ENCODE results near the gene ZNF823.
"Not testable (repeated sequence)": the region's sequence is repeated elsewhere in the genome, so short reads cannot be mapped to it uniquely, and the experiment has no call there.

Gene ZNF823

GRCh38 chr19:11694533-11695439 lies 44.0 kb downstream of the ZNF823 start:
- Histone ChIP-seq H3K36me3 (ENCODE audit: control insufficient read depth, low read depth, low read length) (no peaks in the 10 kb centered on the region), H3K27me3 (ENCODE audit: control insufficient read depth, insufficient read depth, low read length) (peaks cover 14% of the 10 kb centered on the region), H3K9me3 (ENCODE audit: control insufficient read depth, low read depth, low read length) (no peaks in the 10 kb centered on the region), H3K4me3 (ENCODE audit: low read length) (peak overlapping the region; percentile 89), H3K27ac (ENCODE audit: low read length) (no peak overlapping the region), H3K4me1 (ENCODE audit: control insufficient read depth, low read depth, low read length) (peaks cover 10% of the 10 kb centered on the region), H3K9ac (ENCODE audit: low read length) (peak overlapping the region; percentile 80)

GRCh38 chr19:11693505-11694499 lies 44.9 kb downstream of the ZNF823 start:
- no peaks in the 10 kb centered on the region for H3K9me3 ChIP-seq (ENCODE audit: control insufficient read depth, low read depth, low read length)
- H3K27me3 ChIP-seq (ENCODE audit: control insufficient read depth, insufficient read depth, low read length) = peaks cover 14% of the 10 kb centered on the region
- peak overlapping the region; percentile 89 for H3K4me3 ChIP-seq (ENCODE audit: low read length)
- H3K27ac ChIP-seq (ENCODE audit: low read length) = no peak overlapping the region
- peak overlapping the region; percentile 80 for H3K9ac ChIP-seq (ENCODE audit: low read length)
- H3K4me1 ChIP-seq (ENCODE audit: control insufficient read depth, low read depth, low read length) = peaks cover 10% of the 10 kb centered on the region
- no peaks in the 10 kb centered on the region for H3K36me3 ChIP-seq (ENCODE audit: control insufficient read depth, low read depth, low read length)

GRCh38 chr19:11692127-11692790 lies 46.5 kb downstream of the ZNF823 start:
- Histone ChIP-seq H3K27me3 (ENCODE audit: control insufficient read depth, insufficient read depth, low read length) (peaks cover 14% of the 10 kb centered on the region), H3K36me3 (ENCODE audit: control insufficient read depth, low read depth, low read length) (no peaks in the 10 kb centered on the region), H3K9me3 (ENCODE audit: control insufficient read depth, low read depth, low read length) (no peaks in the 10 kb centered on the region), H3K4me1 (ENCODE audit: control insufficient read depth, low read depth, low read length) (peaks cover 10% of the 10 kb centered on the region), H3K9ac (ENCODE audit: low read length) (no peak overlapping the region), H3K4me3 (ENCODE audit: low read length) (peak overlapping the region; percentile 6), H3K27ac (ENCODE audit: low read length) (no peak overlapping the region)

GRCh38 chr19:11685676-11686650 lies 52.8 kb downstream of the ZNF823 start:
- Histone ChIP-seq H3K4me3 (ENCODE audit: low read length) (no peak overlapping the region), H3K9ac (ENCODE audit: low read length) (no peak overlapping the region), H3K9me3 (ENCODE audit: control insufficient read depth, low read depth, low read length) (peaks cover 36% of the 10 kb centered on the region), H3K27ac (ENCODE audit: low read length) (no peak overlapping the region), H3K36me3 (ENCODE audit: control insufficient read depth, low read depth, low read length) (peaks cover 5% of the 10 kb centered on the region), H3K4me1 (ENCODE audit: control insufficient read depth, low read depth, low read length) (no peaks in the 10 kb centered on the region), H3K27me3 (ENCODE audit: control insufficient read depth, insufficient read depth, low read length) (no peaks in the 10 kb centered on the region)

- Histone ChIP-seq H3K9me3 (ENCODE audit: control insufficient read depth, low read depth, low read length) (peaks cover 36% of the 10 kb centered on the region), H3K4me3 (ENCODE audit: low read length) (no peak overlapping the region), H3K4me1 (ENCODE audit: control insufficient read depth, low read depth, low read length) (no peaks in the 10 kb centered on the region), H3K9ac (ENCODE audit: low read length) (no peak overlapping the region), H3K27ac (ENCODE audit: low read length) (no peak overlapping the region), H3K36me3 (ENCODE audit: control insufficient read depth, low read depth, low read length) (peaks cover 5% of the 10 kb centered on the region), H3K27me3 (ENCODE audit: control insufficient read depth, insufficient read depth, low read length) (no peaks in the 10 kb centered on the region)
These were observed 53.6 kb downstream of the ZNF823 start for GRCh38 chr19:11684987-11685675.

GRCh38 chr19:11680689-11681302 lies 58.0 kb downstream of the ZNF823 start:
- Histone ChIP-seq H3K27me3 (ENCODE audit: control insufficient read depth, insufficient read depth, low read length) (no peaks in the 10 kb centered on the region), H3K27ac (ENCODE audit: low read length) (no peak overlapping the region), H3K36me3 (ENCODE audit: control insufficient read depth, low read depth, low read length) (peaks cover 5% of the 10 kb centered on the region), H3K4me1 (ENCODE audit: control insufficient read depth, low read depth, low read length) (no peaks in the 10 kb centered on the region), H3K9me3 (ENCODE audit: control insufficient read depth, low read depth, low read length) (peaks cover 28% of the 10 kb centered on the region), H3K4me3 (ENCODE audit: low read length) (no peak overlapping the region), H3K9ac (ENCODE audit: low read length) (no peak overlapping the region)

- Histone ChIP-seq H3K27me3 (ENCODE audit: control insufficient read depth, insufficient read depth, low read length) (no peaks in the 10 kb centered on the region), H3K4me3 (ENCODE audit: low read length) (no peak overlapping the region), H3K9me3 (ENCODE audit: control insufficient read depth, low read depth, low read length) (peaks cover 8% of the 10 kb centered on the region), H3K9ac (ENCODE audit: low read length) (no peak overlapping the region), H3K36me3 (ENCODE audit: control insufficient read depth, low read depth, low read length) (no peaks in the 10 kb centered on the region), H3K4me1 (ENCODE audit: control insufficient read depth, low read depth, low read length) (no peaks in the 10 kb centered on the region), H3K27ac (ENCODE audit: low read length) (no peak overlapping the region)
These were observed 60.2 kb downstream of the ZNF823 start for GRCh38 chr19:11678504-11678903.

GRCh38 chr19:11676661-11677600 lies 61.8 kb downstream of the ZNF823 start:
- not testable (repeated sequence) for H3K9me3 ChIP-seq (ENCODE audit: control insufficient read depth, low read depth, low read length)

GRCh38 chr19:11675569-11675968 lies 63.2 kb downstream of the ZNF823 start:
- Histone ChIP-seq H3K9me3 (ENCODE audit: control insufficient read depth, low read depth, low read length) (peaks cover 3% of the 10 kb centered on the region), H3K9ac (ENCODE audit: low read length) (no peak overlapping the region), H3K36me3 (ENCODE audit: control insufficient read depth, low read depth, low read length) (no peaks in the 10 kb centered on the region), H3K27me3 (ENCODE audit: control insufficient read depth, insufficient read depth, low read length) (no peaks in the 10 kb centered on the region), H3K4me1 (ENCODE audit: control insufficient read depth, low read depth, low read length) (no peaks in the 10 kb centered on the region), H3K27ac (ENCODE audit: low read length) (no peak overlapping the region), H3K4me3 (ENCODE audit: low read length) (no peak overlapping the region)

More at GRCh38 chr19:11676661-11677600, 61.8 kb downstream of the ZNF823 start:
- not testable (repeated sequence) for H3K27ac ChIP-seq (ENCODE audit: low read length); H3K27me3 ChIP-seq (ENCODE audit: control insufficient read depth, insufficient read depth, low read length); H3K4me3 ChIP-seq (ENCODE audit: low read length); H3K36me3 ChIP-seq (ENCODE audit: control insufficient read depth, low read depth, low read length); H3K4me1 ChIP-seq (ENCODE audit: control insufficient read depth, low read depth, low read length); H3K9ac ChIP-seq (ENCODE audit: low read length)

Measured in iPS-18a (cell line).